ENCODE measurements around the gene CYSLTR2. TPM values are rescaled to one million over a fixed set of nuclear protein-coding genes. Genes with fewer than 3 reads are reported as not detected.

CYSLTR2 gene
- total RNA-seq, 1 experiment from 2014 or later = not detected

DNA sequence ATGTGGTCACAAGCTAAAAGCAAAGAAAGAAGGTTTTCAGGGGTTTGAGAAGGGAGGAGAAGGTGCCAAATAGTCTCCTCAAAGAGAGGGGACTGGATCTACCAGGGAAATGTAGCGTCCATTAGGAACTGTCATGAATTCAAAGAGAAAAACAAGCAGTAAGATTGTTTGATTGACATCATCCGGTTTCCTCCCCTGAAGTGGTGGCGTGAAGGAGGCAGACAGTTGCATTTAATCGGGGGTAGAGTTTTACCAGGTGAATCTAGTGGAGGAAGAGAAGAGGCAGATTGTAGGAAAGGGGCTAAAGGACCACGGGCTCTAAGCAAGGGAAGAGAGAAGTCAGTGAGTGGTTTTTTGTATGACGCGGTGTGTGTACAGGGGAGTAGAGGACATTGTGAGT lies 13.0 kb upstream of the CYSLTR2 start:
- no peak overlapping the region for H3K27ac ChIP-seq
- H3K4me1 ChIP-seq (replicated peaks; ENCODE audit: insufficient read depth) = no peaks in the 10 kb centered on the region
- H3F3A ChIP-seq (ENCODE audit: insufficient read depth, low read depth) = no peaks in the 10 kb centered on the region
- ChIA-PET CTCF (no interaction called here), POLR2A (ENCODE audit: unreplicated experiment) (no interaction called here)
- DNase-seq = no peak
- intact Hi-C loops (cut with micrococcal nuclease; ENCODE audit: unreplicated experiment) = no loop called here
- no peak overlapping the region for H3K4me2 ChIP-seq
- no peaks in the 10 kb centered on the region for H3K9me3 ChIP-seq (ENCODE audit: insufficient read depth, low read depth)
- no peaks in the 10 kb centered on the region for H4K20me1 ChIP-seq (ENCODE audit: insufficient read depth)
- H3K36me3 ChIP-seq (ENCODE audit: low read depth) = no peaks in the 10 kb centered on the region
- no TSS peak for BruUV-seq (replicated peaks)
- H3K79me2 ChIP-seq (ENCODE audit: low read depth) = no peaks in the 10 kb centered on the region
- H2AFZ ChIP-seq = no peak overlapping the region
- no peaks in the 10 kb centered on the region for H3K9me2 ChIP-seq (ENCODE audit: insufficient read depth)
- H3K27me3 ChIP-seq (ENCODE audit: insufficient read depth, low read depth) = no peaks in the 10 kb centered on the region
- no peak overlapping the region for H3K4me3 ChIP-seq
- TF ChIP-seq EZH2 (IDR thresholded peaks at IDR 0.05; ENCODE audit: low read depth) = no peak
- no peak for TF ChIP-seq CTCF (conservative IDR thresholded peaks at IDR 0.05)

GRCh38 chr13:48641404-48641803 lies 12.3 kb upstream of the CYSLTR2 start:
- no TSS peak for BruUV-seq (replicated peaks)
- Histone ChIP-seq H2AFZ (no peak overlapping the region), H4K20me1 (ENCODE audit: insufficient read depth) (no peaks in the 10 kb centered on the region), H3K9me3 (ENCODE audit: insufficient read depth, low read depth) (no peaks in the 10 kb centered on the region), H3K27ac (no peak overlapping the region), H3K9me2 (ENCODE audit: insufficient read depth) (no peaks in the 10 kb centered on the region), H3F3A (ENCODE audit: insufficient read depth, low read depth) (no peaks in the 10 kb centered on the region), H3K79me2 (ENCODE audit: low read depth) (no peaks in the 10 kb centered on the region), H3K4me3 (no peak overlapping the region), H3K27me3 (ENCODE audit: insufficient read depth, low read depth) (no peaks in the 10 kb centered on the region), H3K36me3 (ENCODE audit: low read depth) (no peaks in the 10 kb centered on the region), H3K4me1 (replicated peaks; ENCODE audit: insufficient read depth) (no peaks in the 10 kb centered on the region), H3K4me2 (no peak overlapping the region)
- TF ChIP-seq CTCF (conservative IDR thresholded peaks at IDR 0.05) = no peak
- no peak for TF ChIP-seq EZH2 (IDR thresholded peaks at IDR 0.05; ENCODE audit: low read depth)
- ChIA-PET POLR2A (ENCODE audit: unreplicated experiment) (no interaction called here), CTCF (interaction anchor here (0.6 kb wide), 1 partner anchor 127 kb away, joined by 3 read pairs; no protein-coding TSS in a partner anchor)
- DNase-seq = no peak
- intact Hi-C loops (cut with micrococcal nuclease; ENCODE audit: unreplicated experiment) = no loop called here

DNA sequence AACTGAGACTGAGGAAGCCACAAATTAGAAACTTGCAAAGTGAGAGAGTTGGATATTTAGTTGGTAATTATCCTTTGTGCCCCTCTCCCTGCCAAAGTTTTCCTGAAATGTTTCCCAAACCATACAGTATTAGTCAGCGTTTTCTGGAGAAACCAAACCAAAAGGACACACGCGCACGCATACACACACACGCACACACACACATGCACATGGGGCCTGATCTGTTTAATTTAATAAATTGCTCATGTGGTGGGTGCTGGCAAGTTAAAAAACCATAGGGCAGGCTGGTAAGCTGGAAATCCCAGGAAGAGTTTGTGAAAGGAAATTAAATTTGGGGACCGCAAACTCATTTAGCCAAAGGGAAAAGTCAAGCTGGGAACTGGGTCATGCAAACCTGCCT lies 11.7 kb upstream of the CYSLTR2 start:
- DNase-seq = no peak
- POLR2A ChIA-PET (ENCODE audit: unreplicated experiment) = no interaction called here
- Histone ChIP-seq H3K36me3 (ENCODE audit: low read depth) (no peaks in the 10 kb centered on the region), H3K27me3 (ENCODE audit: insufficient read depth, low read depth) (no peaks in the 10 kb centered on the region), H3K4me2 (no peak overlapping the region), H3K79me2 (ENCODE audit: low read depth) (no peaks in the 10 kb centered on the region), H4K20me1 (ENCODE audit: insufficient read depth) (no peaks in the 10 kb centered on the region), H3K9me2 (ENCODE audit: insufficient read depth) (no peaks in the 10 kb centered on the region), H3K4me1 (replicated peaks; ENCODE audit: insufficient read depth) (no peaks in the 10 kb centered on the region), H3K9me3 (ENCODE audit: insufficient read depth, low read depth) (no peaks in the 10 kb centered on the region), H3K27ac (no peak overlapping the region), H3K4me3 (no peak overlapping the region), H2AFZ (no peak overlapping the region), H3F3A (ENCODE audit: insufficient read depth, low read depth) (no peaks in the 10 kb centered on the region)
- CTCF ChIA-PET = interaction anchor here (0.6 kb wide), 1 partner anchor 127 kb away, joined by 3 read pairs; no protein-coding TSS in a partner anchor
- intact Hi-C loops (cut with micrococcal nuclease; ENCODE audit: unreplicated experiment) = no loop called here
- BruUV-seq (replicated peaks) = no TSS peak
- no peak for TF ChIP-seq EZH2 (IDR thresholded peaks at IDR 0.05; ENCODE audit: low read depth)
- TF ChIP-seq CTCF (conservative IDR thresholded peaks at IDR 0.05) = no peak

Measured in PC-9 (cell line).